GM20431 (cell line): Measurements from ENCODE around the gene CHN2.

ENCODE experiments used
- in situ Hi-C: fragments of 300-500 bp; cut with MseI, MboI; formaldehyde crosslinking; loops from one replicate; pipeline ENCODE4 v1.15.0; 2020; ENCODE audit warnings: low sequenced_read_pairs; ENCODE audit not compliant: unreplicated experiment

The CHN2 gene

GRCh38 chr7:29416276-29416937 is 221.8 kb downstream of the CHN2 start:
- in situ Hi-C loops = no loop called here

- in situ Hi-C loops = no loop called here
These were observed 222.3 kb downstream of the CHN2 start for GRCh38 chr7:29416938-29417305.

- in situ Hi-C loops = no loop called here
These were observed 223.5 kb downstream of the CHN2 start for GRCh38 chr7:29418056-29418455.

GRCh38 chr7:29418651-29419050 is 224.1 kb downstream of the CHN2 start:
- in situ Hi-C loops = no loop called here

- in situ Hi-C loops = no loop called here
These were observed 225.4 kb downstream of the CHN2 start for GRCh38 chr7:29420011-29420410.

GRCh38 chr7:29421010-29421956 is 226.7 kb downstream of the CHN2 start:
- in situ Hi-C loops = no loop called here

GRCh38 chr7:29422829-29423228 is 228.3 kb downstream of the CHN2 start:
- in situ Hi-C loops = no loop called here

- in situ Hi-C loops = no loop called here
These were observed 229.9 kb downstream of the CHN2 start for GRCh38 chr7:29424295-29424983.

- in situ Hi-C loops = no loop called here
These were observed 230.4 kb downstream of the CHN2 start for GRCh38 chr7:29424984-29425309.

- in situ Hi-C loops = no loop called here
These were observed 232.0 kb downstream of the CHN2 start for GRCh38 chr7:29426587-29426986.

- in situ Hi-C loops = no loop called here
These were observed 234.8 kb downstream of the CHN2 start for GRCh38 chr7:29429401-29429800.

- in situ Hi-C loops = no loop called here
These were observed 235.8 kb downstream of the CHN2 start for GRCh38 chr7:29430279-29430949.

- in situ Hi-C loops = no loop called here
These were observed 237.1 kb downstream of the CHN2 start for GRCh38 chr7:29431686-29432085.

- in situ Hi-C loops = no loop called here
These were observed 238.1 kb downstream of the CHN2 start for GRCh38 chr7:29432721-29433120.

- in situ Hi-C loops = no loop called here
These were observed 239.8 kb downstream of the CHN2 start for GRCh38 chr7:29434380-29434768.

- in situ Hi-C loops = no loop called here
These were observed 240.6 kb downstream of the CHN2 start for GRCh38 chr7:29435167-29435566.

- in situ Hi-C loops = no loop called here
These were observed 241.3 kb downstream of the CHN2 start for GRCh38 chr7:29435902-29436301.

- in situ Hi-C loops = no loop called here
These were observed 247.6 kb downstream of the CHN2 start for GRCh38 chr7:29442146-29442545.

- in situ Hi-C loops = no loop called here
These were observed 249.0 kb downstream of the CHN2 start for GRCh38 chr7:29443552-29443951.

GRCh38 chr7:29444267-29444666 is 249.7 kb downstream of the CHN2 start:
- in situ Hi-C loops = no loop called here

GRCh38 chr7:29445736-29446135 is 251.2 kb downstream of the CHN2 start:
- in situ Hi-C loops = no loop called here
